Measurements from ENCODE around the gene DAPP1. TPM values are rescaled to one million over a fixed set of nuclear protein-coding genes. Genes with fewer than 3 reads are reported as not detected.

DAPP1 gene
- total RNA-seq, 1 donor from 2014 or later: 2.9 TPM

DNA sequence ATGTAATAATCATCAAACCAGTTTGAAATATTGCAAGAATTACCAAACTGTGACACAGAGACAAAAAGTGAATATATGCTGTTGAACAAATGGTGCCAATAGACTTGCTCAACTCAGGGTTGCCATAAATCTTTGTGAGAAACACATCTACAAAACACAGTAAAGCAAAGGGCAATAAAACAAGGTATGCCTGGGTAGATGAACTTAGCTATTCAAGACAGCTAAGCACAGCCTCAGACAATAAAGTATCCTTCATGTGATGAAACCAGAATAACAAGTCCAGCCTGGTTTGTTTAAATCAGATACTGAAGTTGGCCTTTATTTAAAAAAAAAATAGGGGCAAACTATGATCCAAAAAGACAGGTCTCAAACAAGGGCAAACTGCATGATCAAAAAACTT lies 58.4 kb downstream of the DAPP1 start:
- H3K27me3 Mint-ChIP-seq (ENCODE audit: low read depth): no peaks in the 10 kb centered on the region
- H3K36me3 Mint-ChIP-seq: peaks cover 7% of the 10 kb centered on the region
- H3K27ac Mint-ChIP-seq: peak overlapping the region; percentile 80
- H3K9me3 Mint-ChIP-seq: no peaks in the 10 kb centered on the region
- peaks cover 13% of the 10 kb centered on the region for H3K4me1 Mint-ChIP-seq
- no peak overlapping the region for H3K4me3 Mint-ChIP-seq
- TF ChIP-seq, protein P1, sequence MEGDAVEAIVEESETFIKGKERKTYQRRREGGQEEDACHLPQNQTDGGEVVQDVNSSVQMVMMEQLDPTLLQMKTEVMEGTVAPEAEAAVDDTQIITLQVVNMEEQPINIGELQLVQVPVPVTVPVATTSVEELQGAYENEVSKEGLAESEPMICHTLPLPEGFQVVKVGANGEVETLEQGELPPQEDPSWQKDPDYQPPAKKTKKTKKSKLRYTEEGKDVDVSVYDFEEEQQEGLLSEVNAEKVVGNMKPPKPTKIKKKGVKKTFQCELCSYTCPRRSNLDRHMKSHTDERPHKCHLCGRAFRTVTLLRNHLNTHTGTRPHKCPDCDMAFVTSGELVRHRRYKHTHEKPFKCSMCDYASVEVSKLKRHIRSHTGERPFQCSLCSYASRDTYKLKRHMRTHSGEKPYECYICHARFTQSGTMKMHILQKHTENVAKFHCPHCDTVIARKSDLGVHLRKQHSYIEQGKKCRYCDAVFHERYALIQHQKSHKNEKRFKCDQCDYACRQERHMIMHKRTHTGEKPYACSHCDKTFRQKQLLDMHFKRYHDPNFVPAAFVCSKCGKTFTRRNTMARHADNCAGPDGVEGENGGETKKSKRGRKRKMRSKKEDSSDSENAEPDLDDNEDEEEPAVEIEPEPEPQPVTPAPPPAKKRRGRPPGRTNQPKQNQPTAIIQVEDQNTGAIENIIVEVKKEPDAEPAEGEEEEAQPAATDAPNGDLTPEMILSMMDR (IDR thresholded peaks at IDR 0.05; ENCODE audit: unreplicated experiment): no peak
- DNase-seq (ENCODE audit: low spot score in 2 of 2, unreplicated experiment in 2 of 2): no peak

DNA sequence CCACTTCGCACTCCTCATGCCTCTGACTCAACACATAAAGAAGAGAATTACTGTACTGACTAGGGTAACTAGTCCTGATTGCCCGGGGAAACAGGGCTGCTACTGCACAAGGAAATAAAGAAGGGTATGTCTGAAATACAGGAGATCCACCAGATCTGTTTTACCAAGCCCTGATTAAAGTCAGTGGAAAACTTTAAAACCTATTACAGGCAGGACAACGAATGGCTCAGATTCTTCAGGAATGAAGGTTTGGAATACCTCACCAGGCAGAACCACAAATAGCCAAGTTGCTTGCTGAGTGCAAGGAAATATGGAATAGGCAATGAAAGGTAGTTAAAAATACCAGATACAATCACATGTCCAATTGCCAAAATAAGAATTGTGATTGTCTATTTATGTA lies 60.3 kb downstream of the DAPP1 start:
- TF ChIP-seq, protein P1 (IDR thresholded peaks at IDR 0.05; ENCODE audit: unreplicated experiment): no peak
- DNase-seq (ENCODE audit: low spot score in 2 of 2, unreplicated experiment in 2 of 2): no peak
- Mint-ChIP-seq H3K27me3 (ENCODE audit: low read depth) (no peaks in the 10 kb centered on the region), H3K4me1 (peaks cover 13% of the 10 kb centered on the region), H3K36me3 (peaks cover 18% of the 10 kb centered on the region), H3K9me3 (no peaks in the 10 kb centered on the region), H3K27ac (no peak overlapping the region), H3K4me3 (no peak overlapping the region)

DNA sequence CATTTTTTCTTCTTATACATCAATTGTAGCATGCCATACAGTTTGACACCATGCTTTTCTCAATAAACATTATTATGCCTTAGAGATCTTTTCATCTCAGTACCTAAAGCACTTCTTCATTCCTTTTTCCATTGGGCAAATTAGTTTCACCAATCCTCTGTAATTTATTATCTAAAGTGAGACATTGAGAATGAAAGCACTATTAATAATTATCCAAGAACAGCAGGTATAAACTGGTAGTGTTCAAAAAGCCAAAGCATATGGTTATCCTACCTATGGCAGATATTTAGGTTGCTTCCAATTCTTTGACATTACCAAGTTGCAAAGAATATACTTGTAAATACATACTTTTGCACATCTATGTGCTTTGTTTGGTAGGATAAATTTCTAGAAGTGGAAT lies 62.0 kb downstream of the DAPP1 start:
- no peak for DNase-seq (ENCODE audit: low spot score in 2 of 2, unreplicated experiment in 2 of 2)
- Mint-ChIP-seq H3K27ac (no peak overlapping the region), H3K4me3 (no peak overlapping the region), H3K36me3 (peaks cover 18% of the 10 kb centered on the region), H3K9me3 (no peaks in the 10 kb centered on the region), H3K4me1 (peaks cover 13% of the 10 kb centered on the region), H3K27me3 (ENCODE audit: low read depth) (no peaks in the 10 kb centered on the region)
- TF ChIP-seq, protein P1 (IDR thresholded peaks at IDR 0.05; ENCODE audit: unreplicated experiment): no peak

DNA sequence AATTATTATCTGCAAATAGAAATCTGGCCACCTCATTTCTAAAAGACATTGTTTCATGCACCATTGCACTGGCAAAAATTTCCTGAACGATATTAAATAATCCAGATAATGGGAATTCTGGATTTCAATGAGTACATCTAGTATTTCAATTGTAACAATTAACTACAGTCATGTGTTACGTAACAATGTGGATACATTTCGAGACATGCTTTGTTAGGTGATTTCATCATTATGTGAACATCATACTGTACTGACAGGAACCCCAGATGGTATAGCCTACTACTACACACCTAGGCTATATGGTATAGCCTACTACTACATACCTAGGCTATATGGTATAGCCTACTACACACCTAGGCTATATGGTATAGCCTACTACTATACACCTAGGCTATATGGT lies 62.8 kb downstream of the DAPP1 start:
- no peaks in the 10 kb centered on the region for H3K9me3 Mint-ChIP-seq
- TF ChIP-seq, protein P1 (IDR thresholded peaks at IDR 0.05; ENCODE audit: unreplicated experiment): no peak
- no peak for DNase-seq (ENCODE audit: low spot score in 2 of 2, unreplicated experiment in 2 of 2)
- H3K27ac Mint-ChIP-seq: no peak overlapping the region
- peaks cover 13% of the 10 kb centered on the region for H3K4me1 Mint-ChIP-seq
- no peak overlapping the region for H3K4me3 Mint-ChIP-seq
- H3K27me3 Mint-ChIP-seq (ENCODE audit: low read depth): no peaks in the 10 kb centered on the region
- peaks cover 18% of the 10 kb centered on the region for H3K36me3 Mint-ChIP-seq

DNA sequence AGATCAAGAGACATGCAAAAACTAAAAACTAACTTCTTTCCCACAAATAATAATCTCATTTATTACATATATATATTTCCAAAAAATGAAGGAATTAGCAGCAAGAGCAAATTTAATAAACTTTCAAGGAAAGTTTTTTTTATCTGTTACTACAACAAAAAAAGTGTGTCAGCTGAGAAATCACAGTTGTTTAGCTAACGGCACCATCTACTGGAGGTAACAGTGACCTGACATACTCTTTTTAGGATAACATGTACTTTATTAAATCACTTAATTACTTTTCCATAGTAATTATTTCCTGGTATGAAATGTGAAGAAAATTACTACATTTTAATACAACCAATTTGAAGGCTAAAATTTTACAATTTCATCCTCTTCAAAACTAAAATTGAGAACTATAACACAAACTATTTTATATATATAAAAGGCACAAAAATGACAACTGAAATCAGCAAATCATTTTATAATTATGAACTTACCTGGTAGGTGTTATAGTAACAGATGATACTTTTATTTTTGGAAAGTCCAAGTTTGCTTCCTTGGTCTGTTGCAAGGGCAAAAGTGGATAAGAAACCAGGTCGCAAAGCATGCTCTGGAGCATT lies 68.5 kb downstream of the DAPP1 start:
- Mint-ChIP-seq H3K27ac (no peak overlapping the region), H3K4me3 (no peak overlapping the region), H3K9me3 (no peaks in the 10 kb centered on the region), H3K27me3 (ENCODE audit: low read depth) (no peaks in the 10 kb centered on the region), H3K36me3 (peaks cover 10% of the 10 kb centered on the region), H3K4me1 (no peaks in the 10 kb centered on the region)
- no peak for DNase-seq (ENCODE audit: low spot score in 2 of 2, unreplicated experiment in 2 of 2)
- TF ChIP-seq, protein P1 (IDR thresholded peaks at IDR 0.05; ENCODE audit: unreplicated experiment): no peak

DNA sequence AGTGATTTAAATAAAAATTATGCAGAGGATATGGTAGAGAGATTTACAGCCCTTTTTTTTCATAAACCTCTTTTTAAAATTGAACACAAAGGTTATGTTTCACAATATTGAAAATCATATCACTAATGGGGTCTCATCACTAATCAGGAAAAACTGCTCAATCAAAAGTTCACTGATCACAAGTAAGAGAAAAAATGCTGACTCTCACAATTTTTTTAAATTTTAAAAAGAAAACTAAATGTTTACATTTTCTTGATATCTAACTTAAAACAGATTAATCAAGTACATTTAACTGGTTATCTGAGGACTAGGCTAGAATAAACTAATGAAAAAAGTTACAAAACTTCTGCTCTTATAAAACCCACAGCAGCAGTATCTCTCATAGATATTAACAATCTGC lies 69.1 kb downstream of the DAPP1 start:
- TF ChIP-seq, protein P1 (IDR thresholded peaks at IDR 0.05; ENCODE audit: unreplicated experiment): no peak
- Mint-ChIP-seq H3K4me3 (no peak overlapping the region), H3K27ac (no peak overlapping the region), H3K9me3 (no peaks in the 10 kb centered on the region), H3K4me1 (no peaks in the 10 kb centered on the region), H3K27me3 (ENCODE audit: low read depth) (no peaks in the 10 kb centered on the region), H3K36me3 (peaks cover 8% of the 10 kb centered on the region)
- DNase-seq (ENCODE audit: low spot score in 2 of 2, unreplicated experiment in 2 of 2): no peak

Data from mesothelial cell of epicardium (in vitro differentiated cells).